Cardiac muscle cell (in vitro differentiated cells and primary cell): ENCODE results near the gene ITGAD. TPM values are rescaled to one million over a fixed set of nuclear protein-coding genes. Genes with fewer than 3 reads are reported as not detected.

Experiments used
- DNase-seq, 2 donors: peaks; one replicate each; pipeline versions ENCODE4 v3.0.0 to v3.0.0-alpha.2; 2010 to 2017; ENCODE audit warnings: low read depth in 1 of 2, low spot score in 1 of 2
- H3K27ac ChIP-seq: fragments of 200-600 bp; sonication (generic); 2 replicates; pipeline ENCODE4 v1.5.1; 2016
- H3K27me3 ChIP-seq: fragments of 200-600 bp; sonication (generic); 2 replicates; pipeline ENCODE4 v1.6.0; 2016; ENCODE audit warnings: control low read depth
- H3K36me3 ChIP-seq: fragments of 200-600 bp; sonication (generic); 2 replicates; pipeline ENCODE4 v1.5.1; 2016; ENCODE audit warnings: control low read depth
- H3K4me1 ChIP-seq: fragments of 200-600 bp; sonication (generic); 2 replicates; pipeline ENCODE4 v1.8.1; 2017; ENCODE audit warnings: low read depth, mild to moderate bottlenecking, mixed run types
- H3K4me3 ChIP-seq: fragments of 200-600 bp; sonication (generic); 2 replicates; pipeline ENCODE4 v1.5.1; 2016; ENCODE audit warnings: mild to moderate bottlenecking
- H3K9me3 ChIP-seq: fragments of 200-600 bp; sonication (generic); 2 replicates; pipeline ENCODE4 v1.5.1; 2017; ENCODE audit warnings: low read depth, mild to moderate bottlenecking, control low read depth
- polyA plus RNA-seq: library from polyadenylated mRNA; unstranded; fragments of >200 nt; fragmentation: Nextera tagmentation; extraction: Ambion mirVana; gene quantifications from 2 replicates; pipeline ENCODE4 v1.2.1, GENCODE V29; 2016
- total RNA-seq: library from RNA; depleted of rRNA; stranded (reverse); fragments of >200 nt; gene quantifications from 2 replicates; pipeline ENCODE4 v1.2.3, GENCODE V29; 2016
- TF ChIP-seq, protein P1 (sequence below): IDR thresholded peaks from 2 replicates; pipeline ENCODE4 v1.5.1; 2012; ENCODE audit warnings: low read depth, mild to moderate bottlenecking, low read length

Gene ITGAD
- total and polyA plus RNA-seq, 2 experiments from 2014 or later = not detected

DNA sequence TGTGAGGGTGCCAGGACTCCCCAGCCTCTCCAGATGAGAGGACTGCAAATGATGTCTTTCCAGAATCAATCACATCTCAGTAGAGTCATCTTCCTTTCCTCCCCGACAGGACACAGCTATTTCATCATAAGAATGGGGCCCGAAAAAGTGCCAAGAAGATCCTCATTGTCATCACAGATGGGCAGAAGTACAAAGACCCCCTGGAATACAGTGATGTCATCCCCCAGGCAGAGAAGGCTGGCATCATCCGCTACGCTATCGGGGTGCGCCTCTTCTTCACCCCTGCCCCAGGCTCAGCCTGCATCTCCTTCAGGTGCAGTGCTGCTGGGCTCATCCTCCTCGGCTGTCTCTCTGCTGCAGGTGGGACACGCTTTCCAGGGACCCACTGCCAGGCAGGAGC is 14.3 kb downstream of the ITGAD start:
- no peak overlapping the region for H3K27ac ChIP-seq
- no peak overlapping the region for H3K4me3 ChIP-seq
- TF ChIP-seq, protein P1, sequence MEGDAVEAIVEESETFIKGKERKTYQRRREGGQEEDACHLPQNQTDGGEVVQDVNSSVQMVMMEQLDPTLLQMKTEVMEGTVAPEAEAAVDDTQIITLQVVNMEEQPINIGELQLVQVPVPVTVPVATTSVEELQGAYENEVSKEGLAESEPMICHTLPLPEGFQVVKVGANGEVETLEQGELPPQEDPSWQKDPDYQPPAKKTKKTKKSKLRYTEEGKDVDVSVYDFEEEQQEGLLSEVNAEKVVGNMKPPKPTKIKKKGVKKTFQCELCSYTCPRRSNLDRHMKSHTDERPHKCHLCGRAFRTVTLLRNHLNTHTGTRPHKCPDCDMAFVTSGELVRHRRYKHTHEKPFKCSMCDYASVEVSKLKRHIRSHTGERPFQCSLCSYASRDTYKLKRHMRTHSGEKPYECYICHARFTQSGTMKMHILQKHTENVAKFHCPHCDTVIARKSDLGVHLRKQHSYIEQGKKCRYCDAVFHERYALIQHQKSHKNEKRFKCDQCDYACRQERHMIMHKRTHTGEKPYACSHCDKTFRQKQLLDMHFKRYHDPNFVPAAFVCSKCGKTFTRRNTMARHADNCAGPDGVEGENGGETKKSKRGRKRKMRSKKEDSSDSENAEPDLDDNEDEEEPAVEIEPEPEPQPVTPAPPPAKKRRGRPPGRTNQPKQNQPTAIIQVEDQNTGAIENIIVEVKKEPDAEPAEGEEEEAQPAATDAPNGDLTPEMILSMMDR = no peak
- H3K9me3 ChIP-seq = no peaks in the 10 kb centered on the region
- no peaks in the 10 kb centered on the region for H3K36me3 ChIP-seq
- H3K4me1 ChIP-seq = no peaks in the 10 kb centered on the region
- peaks cover 5% of the 10 kb centered on the region for H3K27me3 ChIP-seq
- DNase-seq = no peak

DNA sequence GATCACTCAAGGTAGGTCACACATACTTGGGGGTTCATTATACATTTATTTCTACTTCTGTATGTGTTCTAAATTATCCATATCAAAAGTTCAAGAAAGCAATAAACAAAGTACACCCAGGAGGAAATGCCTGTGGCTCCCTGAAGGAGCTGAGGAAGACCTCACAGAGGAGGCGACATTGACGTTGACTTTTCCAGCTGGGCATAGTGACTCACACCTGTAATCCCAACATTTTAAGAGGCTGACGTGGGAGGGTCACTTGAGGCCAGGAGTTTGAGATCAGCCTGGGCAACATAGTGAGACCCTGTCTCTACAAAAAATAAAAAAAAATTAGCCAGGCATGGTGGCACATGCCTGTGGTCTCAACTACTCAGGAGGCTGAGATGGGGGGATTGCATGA is 16.3 kb downstream of the ITGAD start:
- H3K4me3 ChIP-seq = no peak overlapping the region
- DNase-seq = peak in 1 of 2 donors; percentile 37
- H3K9me3 ChIP-seq = no peaks in the 10 kb centered on the region
- H3K4me1 ChIP-seq = no peaks in the 10 kb centered on the region
- H3K27ac ChIP-seq = no peak overlapping the region
- H3K27me3 ChIP-seq = peaks cover 5% of the 10 kb centered on the region
- no peaks in the 10 kb centered on the region for H3K36me3 ChIP-seq
- TF ChIP-seq, protein P1 = no peak

DNA sequence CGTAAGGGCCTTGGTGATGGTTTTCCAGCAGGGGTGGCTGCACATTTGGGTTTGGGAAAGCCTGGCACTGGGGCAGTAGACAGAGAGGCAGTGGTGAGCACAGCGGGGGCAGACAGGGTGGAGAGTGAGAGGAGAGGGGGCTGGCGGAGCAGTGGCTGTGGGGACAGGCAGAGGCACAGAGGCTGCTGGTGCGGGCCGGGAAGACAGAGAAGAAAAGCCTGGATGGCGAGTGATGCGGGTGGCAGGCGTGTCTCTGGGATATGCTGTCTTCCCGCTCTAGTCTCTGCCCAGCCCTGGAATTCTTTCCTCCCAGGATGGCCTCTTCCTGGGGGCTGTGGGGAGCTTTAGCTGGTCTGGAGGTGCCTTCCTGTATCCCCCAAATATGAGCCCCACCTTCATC is 16.9 kb downstream of the ITGAD start:
- Histone ChIP-seq H3K27ac (no peak overlapping the region), H3K27me3 (peaks cover 5% of the 10 kb centered on the region), H3K9me3 (no peaks in the 10 kb centered on the region), H3K4me3 (no peak overlapping the region), H3K4me1 (no peaks in the 10 kb centered on the region), H3K36me3 (no peaks in the 10 kb centered on the region)
- DNase-seq = no peak
- TF ChIP-seq, protein P1 = no peak

DNA sequence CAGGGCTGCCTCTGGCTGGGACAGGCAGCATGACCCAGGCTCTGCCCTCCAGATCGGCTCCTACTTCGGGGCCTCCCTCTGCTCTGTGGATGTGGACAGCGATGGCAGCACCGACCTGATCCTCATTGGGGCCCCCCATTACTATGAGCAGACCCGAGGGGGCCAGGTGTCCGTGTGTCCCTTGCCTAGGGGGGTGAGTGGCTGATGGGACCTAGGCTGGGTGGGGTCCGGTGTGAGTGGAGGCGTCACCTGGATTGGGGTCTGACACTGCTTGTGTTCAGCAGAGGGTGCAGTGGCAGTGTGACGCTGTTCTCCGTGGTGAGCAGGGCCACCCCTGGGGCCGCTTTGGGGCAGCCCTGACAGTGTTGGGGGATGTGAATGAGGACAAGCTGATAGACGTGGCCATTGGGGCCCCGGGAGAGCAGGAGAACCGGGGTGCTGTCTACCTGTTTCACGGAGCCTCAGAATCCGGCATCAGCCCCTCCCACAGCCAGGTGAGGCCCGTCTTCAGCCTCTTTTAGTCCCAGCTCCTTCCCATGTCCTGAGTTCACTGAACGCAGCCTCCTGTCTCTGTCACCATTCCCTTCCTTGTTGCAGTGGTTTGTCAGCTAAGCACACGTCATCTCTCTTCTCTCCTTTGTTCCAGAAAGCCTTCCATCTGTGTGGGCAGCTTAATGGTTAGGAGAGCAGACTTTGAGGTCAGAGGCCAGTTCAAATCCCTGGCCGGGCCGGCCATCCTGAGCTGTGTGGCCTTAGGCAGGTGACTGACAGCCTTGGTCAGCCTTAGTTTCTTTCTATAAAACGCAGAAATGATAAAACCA is 18.1 kb downstream of the ITGAD start:
- Histone ChIP-seq H3K9me3 (no peaks in the 10 kb centered on the region), H3K4me3 (no peak overlapping the region), H3K36me3 (no peaks in the 10 kb centered on the region), H3K27ac (no peak overlapping the region), H3K27me3 (peaks cover 5% of the 10 kb centered on the region), H3K4me1 (no peaks in the 10 kb centered on the region)
- TF ChIP-seq, protein P1 = no peak
- DNase-seq = no peak

DNA sequence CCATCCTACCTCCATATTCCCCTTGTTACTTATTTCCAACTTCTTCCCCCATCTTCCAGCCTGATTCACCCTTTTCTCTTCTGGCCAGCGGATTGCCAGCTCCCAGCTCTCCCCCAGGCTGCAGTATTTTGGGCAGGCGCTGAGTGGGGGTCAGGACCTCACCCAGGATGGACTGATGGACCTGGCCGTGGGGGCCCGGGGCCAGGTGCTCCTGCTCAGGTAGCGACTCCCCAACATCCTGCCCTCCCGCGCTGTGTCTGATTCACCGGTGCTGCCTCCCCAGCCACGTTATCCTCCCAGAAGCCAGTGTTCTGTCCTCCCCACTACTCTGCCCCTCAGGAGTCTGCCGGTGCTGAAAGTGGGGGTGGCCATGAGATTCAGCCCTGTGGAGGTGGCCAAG is 19.6 kb downstream of the ITGAD start:
- Histone ChIP-seq H3K9me3 (no peaks in the 10 kb centered on the region), H3K36me3 (no peaks in the 10 kb centered on the region), H3K4me1 (no peaks in the 10 kb centered on the region), H3K27me3 (peaks cover 5% of the 10 kb centered on the region), H3K27ac (no peak overlapping the region), H3K4me3 (no peak overlapping the region)
- TF ChIP-seq, protein P1 = no peak
- DNase-seq = no peak
